Mesenchymal stem cell (in vitro differentiated cells and primary cell): ENCODE measurements around the gene HYCC1.

Experiments used
- DNase-seq: peaks from one replicate; pipeline ENCODE4 v3.0.0-alpha.2; 2013
- H2AFZ ChIP-seq: one replicate; pipeline ENCODE4 v1.6.1; 2013; ENCODE audit warnings: low read depth, mild to moderate bottlenecking, control low read depth, inconsistent platforms, low read length, moderate library complexity
- H2AK5ac ChIP-seq: 2 replicates; pipeline ENCODE4 v1.6.1; 2013; ENCODE audit warnings: low read length, moderate library complexity, mild to moderate bottlenecking, inconsistent platforms; ENCODE audit not compliant: severe bottlenecking
- H2BK120ac ChIP-seq: one replicate; pipeline ENCODE4 v1.6.1; 2013; ENCODE audit warnings: low read depth, mild to moderate bottlenecking, inconsistent platforms, low read length, moderate library complexity
- H2BK12ac ChIP-seq, 2 experiments: one replicate each; pipeline ENCODE4 v1.6.1; 2013; ENCODE audit warnings: inconsistent platforms in 2 of 2, low read length in 2 of 2, mild to moderate bottlenecking in 2 of 2, moderate library complexity in 2 of 2, control low read depth in 1 of 2
- H2BK15ac ChIP-seq: one replicate; pipeline ENCODE4 v1.6.1; 2013; ENCODE audit warnings: mild to moderate bottlenecking, low read depth, inconsistent platforms; ENCODE audit not compliant: poor library complexity, severe bottlenecking
- H2BK5ac ChIP-seq: 2 replicates; pipeline ENCODE4 v1.6.1; 2013; ENCODE audit warnings: low read depth, mild to moderate bottlenecking, low read length, control low read depth, inconsistent platforms; ENCODE audit not compliant: poor library complexity, severe bottlenecking
- H3K14ac ChIP-seq, 2 experiments: one replicate each; pipeline ENCODE4 v1.6.1; 2013; ENCODE audit warnings: inconsistent platforms in 2 of 2, low read length in 2 of 2, control low read depth in 1 of 2, mild to moderate bottlenecking in 1 of 2, moderate library complexity in 1 of 2
- H3K18ac ChIP-seq, 2 experiments: one replicate each; pipeline ENCODE4 v1.6.1; 2013; ENCODE audit warnings: inconsistent platforms in 2 of 2, low read length in 2 of 2, control low read depth in 1 of 2, low read depth in 1 of 2, mild to moderate bottlenecking in 1 of 2
- H3K23ac ChIP-seq, 2 experiments: one replicate each; pipeline ENCODE4 v1.6.1; 2013; ENCODE audit warnings: inconsistent platforms in 2 of 2, low read length in 2 of 2, mild to moderate bottlenecking in 2 of 2, moderate library complexity in 2 of 2, control low read depth in 1 of 2
- H3K27ac ChIP-seq: 2 replicates; pipeline ENCODE4 v1.5.1; 2013; ENCODE audit warnings: mild to moderate bottlenecking, moderate library complexity, low read length, control low read depth, inconsistent platforms; ENCODE audit not compliant: poor library complexity, severe bottlenecking
- H3K27me3 ChIP-seq, 2 experiments: 2 replicates each; pipeline versions ENCODE4 v1.6.1 to v1.7.0; 2013; ENCODE audit warnings: low read length in 2 of 2, mild to moderate bottlenecking in 2 of 2, moderate library complexity in 2 of 2, control low read depth in 1 of 2, inconsistent platforms in 1 of 2; ENCODE audit not compliant: control insufficient read depth in 1 of 2, insufficient read depth in 1 of 2
- H3K36me3 ChIP-seq, 2 experiments: 2 replicates each; pipeline versions ENCODE4 v1.6.1 to v1.7.0; 2013; ENCODE audit warnings: low read length in 2 of 2, control low read depth in 1 of 2, inconsistent platforms in 1 of 2, low read depth in 1 of 2, mild to moderate bottlenecking in 1 of 2; ENCODE audit not compliant: insufficient read depth in 2 of 2, control insufficient read depth in 1 of 2
- H3K4ac ChIP-seq, 2 experiments: one replicate each; pipeline ENCODE4 v1.6.1; 2013; ENCODE audit warnings: inconsistent platforms in 2 of 2, low read length in 2 of 2, mild to moderate bottlenecking in 2 of 2, moderate library complexity in 2 of 2, control low read depth in 1 of 2, low read depth in 1 of 2
- H3K4me1 ChIP-seq: 2 replicates; pipeline ENCODE4 v1.6.1; 2013; ENCODE audit warnings: low read depth, low read length, control low read depth; ENCODE audit not compliant: control insufficient read depth, insufficient read depth
- H3K4me2 ChIP-seq: 2 replicates; pipeline ENCODE4 v1.6.1; 2013; ENCODE audit warnings: low read length, mild to moderate bottlenecking, inconsistent platforms; ENCODE audit not compliant: poor library complexity, severe bottlenecking
- H3K4me3 ChIP-seq, 2 experiments: 2 replicates each; pipeline versions ENCODE4 v1.5.1 to v1.7.0; 2013; ENCODE audit warnings: low read length in 2 of 2, mild to moderate bottlenecking in 2 of 2, control low read depth in 1 of 2, low read depth in 1 of 2; ENCODE audit not compliant: insufficient read depth in 1 of 2
- H3K79me1 ChIP-seq: replicated peaks from 2 replicates; pipeline ENCODE4 v1.6.1; 2013; ENCODE audit warnings: mild to moderate bottlenecking, control low read depth, low read length, inconsistent platforms; ENCODE audit not compliant: poor library complexity, severe bottlenecking
- H3K9ac ChIP-seq: 2 replicates; pipeline ENCODE4 v1.7.0; 2013; ENCODE audit warnings: mild to moderate bottlenecking, low read length, moderate library complexity
- H3K9me3 ChIP-seq: 2 replicates; pipeline ENCODE4 v1.7.0; 2013; ENCODE audit warnings: mild to moderate bottlenecking, low read length; ENCODE audit not compliant: control insufficient read depth
- H4K8ac ChIP-seq: one replicate; pipeline ENCODE4 v1.6.1; 2013; ENCODE audit warnings: inconsistent platforms, mild to moderate bottlenecking, low read length, moderate library complexity
- H4K91ac ChIP-seq: one replicate; pipeline ENCODE4 v1.6.1; 2013; ENCODE audit warnings: mild to moderate bottlenecking, low read length, inconsistent platforms
- WGBS: methylation state at CpG from one replicate; pipeline ENCODE4 v1.1.7; 2013; ENCODE audit warnings: mixed read lengths; 5-methylcytosine and 5-hydroxymethylcytosine counted together

Gene HYCC1

DNA sequence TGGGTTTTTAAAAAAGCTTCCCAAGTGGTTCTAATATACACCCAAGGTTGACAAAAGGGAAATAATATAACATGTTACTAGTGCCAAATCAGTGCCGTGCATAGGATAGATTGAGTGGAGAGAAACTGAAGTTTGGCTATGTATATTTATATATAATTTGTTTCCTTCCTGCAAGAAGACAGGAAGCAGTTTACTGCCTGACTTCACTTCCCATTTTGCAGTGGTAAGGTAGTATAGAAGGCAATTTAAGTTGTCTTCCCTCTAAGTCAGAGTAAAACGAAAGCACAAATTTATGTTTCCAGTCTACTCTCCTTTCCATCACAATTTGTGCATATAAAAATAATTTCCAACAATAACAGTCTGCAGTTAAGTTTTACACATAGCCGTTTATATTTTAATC is 3.4 kb upstream of the HYCC1 start:
- no peak overlapping the region for H3K23ac ChIP-seq
- no peak overlapping the region for H2BK5ac ChIP-seq
- H3K14ac ChIP-seq: no peak overlapping the region
- no peak overlapping the region for H2BK120ac ChIP-seq
- H2BK15ac ChIP-seq: no peak overlapping the region
- no peak overlapping the region for H3K4ac ChIP-seq
- 73% methylated on average over 3 of the region's 3 CpGs for WGBS
- H3K27me3 ChIP-seq: no peaks in the 10 kb centered on the region
- H3K4me2 ChIP-seq: no peak overlapping the region
- no peak overlapping the region for H2AFZ ChIP-seq
- no peak overlapping the region for H3K4me3 ChIP-seq
- H2AK5ac ChIP-seq: no peak overlapping the region
- no peak overlapping the region for H2BK12ac ChIP-seq
- peaks cover under 1% of the 10 kb centered on the region for H3K4me1 ChIP-seq
- H3K9me3 ChIP-seq: no peaks in the 10 kb centered on the region
- no peak overlapping the region for H4K91ac ChIP-seq
- no peaks in the 10 kb centered on the region for H3K79me1 ChIP-seq
- no peak for DNase-seq
- H4K8ac ChIP-seq: no peak overlapping the region
- H3K27ac ChIP-seq: no peak overlapping the region
- no peaks in the 10 kb centered on the region for H3K36me3 ChIP-seq
- no peak overlapping the region for H3K18ac ChIP-seq
- no peak overlapping the region for H3K9ac ChIP-seq

DNA sequence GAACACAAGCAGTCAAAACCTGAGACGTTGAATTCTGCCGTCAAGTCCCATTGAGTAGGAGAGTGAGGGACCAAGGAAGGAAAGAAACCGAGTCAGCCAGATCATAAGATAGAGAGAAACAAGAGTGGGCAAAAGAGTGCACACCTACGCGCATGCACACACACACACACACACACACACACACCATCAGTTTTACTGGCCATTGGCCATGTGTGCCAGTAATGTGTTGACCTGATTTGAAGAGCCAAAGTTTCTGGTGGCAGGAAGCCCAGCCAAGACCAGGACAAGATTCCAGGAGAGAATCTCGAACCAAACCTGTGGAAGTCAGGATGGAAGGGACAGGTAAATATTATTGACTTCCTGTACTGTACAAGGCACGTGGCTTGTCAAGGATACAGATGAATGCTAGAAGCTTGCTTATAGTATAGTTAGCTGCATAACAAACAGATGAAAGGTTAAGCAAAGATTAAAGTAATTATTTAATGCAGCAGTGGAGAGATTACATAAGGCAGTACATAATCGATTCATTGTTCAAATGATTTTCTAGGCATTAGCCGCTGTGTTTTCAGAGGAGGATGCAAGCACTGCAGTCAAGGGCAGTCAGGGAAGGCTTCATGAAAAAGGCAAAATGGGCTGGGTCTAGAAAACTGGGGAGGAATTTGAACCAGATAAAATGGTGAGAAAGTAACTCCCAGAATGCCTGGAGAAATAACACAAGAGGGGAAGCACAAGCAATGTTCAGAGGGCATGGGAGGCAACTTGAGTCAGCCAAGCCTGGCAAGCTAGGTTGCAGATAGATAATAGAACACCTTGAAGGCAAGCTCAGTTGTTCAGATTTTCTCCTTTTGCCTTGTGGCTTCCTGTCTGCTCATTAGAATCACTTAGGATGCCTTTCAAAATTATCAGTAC is 2.7 kb upstream of the HYCC1 start:
- H3K9me3 ChIP-seq: no peaks in the 10 kb centered on the region
- H3K14ac ChIP-seq: no peak overlapping the region
- no peaks in the 10 kb centered on the region for H3K36me3 ChIP-seq
- H2AK5ac ChIP-seq: no peak overlapping the region
- H2AFZ ChIP-seq: no peak overlapping the region
- no peak overlapping the region for H4K91ac ChIP-seq
- no peak overlapping the region for H4K8ac ChIP-seq
- no peak overlapping the region for H3K4me2 ChIP-seq
- no peak overlapping the region for H3K4ac ChIP-seq
- H2BK12ac ChIP-seq: peak overlapping the region in 1 of 2 experiments; percentile 9
- no peak overlapping the region for H2BK120ac ChIP-seq
- no peak overlapping the region for H2BK5ac ChIP-seq
- H3K23ac ChIP-seq: no peak overlapping the region
- H3K4me1 ChIP-seq: no peaks in the 10 kb centered on the region
- H3K79me1 ChIP-seq: peaks cover 1% of the 10 kb centered on the region
- no peak overlapping the region for H3K4me3 ChIP-seq
- H2BK15ac ChIP-seq: no peak overlapping the region
- no peak overlapping the region for H3K18ac ChIP-seq
- DNase-seq: no peak
- no peak overlapping the region for H3K27ac ChIP-seq
- no peaks in the 10 kb centered on the region for H3K27me3 ChIP-seq
- H3K9ac ChIP-seq: no peak overlapping the region
- WGBS: 96% methylated on average over 6 of the region's 9 CpGs

DNA sequence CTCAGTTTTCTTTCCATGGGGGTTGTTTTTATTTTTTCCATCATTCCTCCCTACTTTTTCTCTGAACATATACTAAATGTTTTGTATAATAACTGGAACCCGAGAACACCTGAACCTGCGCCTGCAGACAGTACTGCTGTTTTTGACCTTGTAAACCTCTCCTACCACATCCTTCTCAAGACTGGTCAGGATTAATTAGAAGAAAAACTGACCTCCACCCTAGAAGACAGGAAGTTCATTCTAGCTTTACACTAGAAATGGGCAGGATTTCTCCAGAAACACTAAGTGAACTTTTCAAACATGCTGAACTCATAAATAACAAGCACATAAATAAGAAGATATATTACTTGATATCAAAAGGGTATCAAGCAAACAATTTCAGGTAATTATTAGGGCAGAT is 751 bp upstream of the HYCC1 start:
- Histone ChIP-seq H3K27me3 (no peaks in the 10 kb centered on the region), H3K4me3 (no peak overlapping the region), H3K4me2 (no peak overlapping the region), H3K23ac (no peak overlapping the region), H3K4ac (no peak overlapping the region), H2BK15ac (no peak overlapping the region), H2BK12ac (no peak overlapping the region), H3K27ac (no peak overlapping the region), H4K91ac (no peak overlapping the region), H3K4me1 (no peaks in the 10 kb centered on the region), H3K36me3 (no peaks in the 10 kb centered on the region), H3K79me1 (peaks cover 3% of the 10 kb centered on the region), H3K9ac (peak overlapping the region; percentile 83), H3K14ac (no peak overlapping the region), H2AFZ (no peak overlapping the region), H3K18ac (no peak overlapping the region), H2AK5ac (no peak overlapping the region), H2BK5ac (no peak overlapping the region), H2BK120ac (no peak overlapping the region), H3K9me3 (no peaks in the 10 kb centered on the region), H4K8ac (no peak overlapping the region)
- no peak for DNase-seq
- 88% methylated on average over 2 of the region's 2 CpGs for WGBS

DNA sequence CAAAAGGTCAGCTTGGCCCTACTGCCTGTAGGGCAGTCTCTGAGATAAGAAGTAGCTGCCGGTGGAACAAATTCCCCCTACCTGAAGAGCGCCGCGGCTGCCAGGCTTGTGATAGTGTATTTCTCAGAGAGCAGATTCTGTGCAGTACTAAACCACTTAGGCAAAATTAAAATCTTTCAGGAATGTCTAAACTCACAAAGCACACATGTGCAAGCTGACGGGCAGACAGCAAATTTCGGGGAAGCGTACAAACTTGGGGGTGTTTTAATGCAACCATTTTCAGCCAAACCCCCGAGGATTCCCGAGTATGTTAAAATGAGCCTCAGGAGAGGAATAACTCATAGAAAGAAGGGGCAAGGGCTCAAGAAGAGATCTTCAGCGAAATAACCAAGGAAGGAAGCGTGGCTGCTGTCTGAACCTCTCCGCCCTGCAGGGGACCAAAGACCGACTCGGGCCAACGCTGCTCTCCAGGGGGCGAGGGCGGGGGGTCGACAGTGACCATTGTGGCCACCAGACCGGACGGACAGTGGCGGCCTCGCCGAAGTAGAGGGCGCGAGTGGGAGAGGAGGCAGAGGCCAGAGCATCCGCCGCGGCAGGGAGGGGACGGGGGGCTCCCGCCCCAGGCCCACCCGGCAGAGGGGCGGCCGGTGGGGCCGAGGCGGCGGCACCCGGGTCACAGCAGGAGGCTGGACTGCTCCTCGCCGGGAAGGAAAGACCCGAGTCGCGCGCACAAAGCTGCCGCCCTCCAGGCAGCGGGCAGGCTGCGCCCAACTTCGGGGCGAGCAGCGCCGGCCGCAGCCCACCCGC is 819 bp downstream of the HYCC1 start:
- no peak overlapping the region for H2BK120ac ChIP-seq
- no peaks in the 10 kb centered on the region for H3K36me3 ChIP-seq
- H3K18ac ChIP-seq: peak overlapping the region; percentile 91 to 95
- no peak overlapping the region for H4K8ac ChIP-seq
- peak overlapping the region; percentile 83 for H2AFZ ChIP-seq
- peak overlapping the region; percentile 67 for H4K91ac ChIP-seq
- H3K9ac ChIP-seq: peak overlapping the region; percentile 86
- DNase-seq: peak; percentile 43
- H3K4me3 ChIP-seq: peak overlapping the region; percentile 88 to 89
- H2BK12ac ChIP-seq: no peak overlapping the region
- H3K23ac ChIP-seq: peak overlapping the region in 1 of 2 experiments; percentile 16
- peak overlapping the region; percentile 65 for H2BK15ac ChIP-seq
- peak overlapping the region; percentile 64 for H3K4me2 ChIP-seq
- H2BK5ac ChIP-seq: peak overlapping the region; percentile 50
- no peak overlapping the region for H2AK5ac ChIP-seq
- H3K9me3 ChIP-seq: no peaks in the 10 kb centered on the region
- WGBS: under 1% methylated on average over 41 of the region's 52 CpGs
- H3K4ac ChIP-seq: peak overlapping the region in 1 of 2 experiments; percentile 54
- peaks cover 3% of the 10 kb centered on the region for H3K79me1 ChIP-seq
- H3K27me3 ChIP-seq: no peaks in the 10 kb centered on the region
- peak overlapping the region; percentile 41 for H3K27ac ChIP-seq
- peak overlapping the region in 1 of 2 experiments; percentile 91 for H3K14ac ChIP-seq
- no peaks in the 10 kb centered on the region for H3K4me1 ChIP-seq
